PC-9 (cell line): ENCODE data around the gene UBTD2. TPM values are rescaled to one million over a fixed set of nuclear protein-coding genes. Genes with fewer than 3 reads are reported as not detected.
"Not testable (repeated sequence)": the region's sequence is repeated elsewhere in the genome, so short reads cannot be mapped to it uniquely, and the experiment has no call there.

ENCODE experiments used
- BruUV-seq: library from RNA; stranded (reverse); fragments of 400-500 nt; replicated peaks from 2 replicates; lab custom pipeline; 2021; lab: Mats Ljungman, UMichigan
- CTCF ChIA-PET: fragments of 300-600 bp; sonication (Branson Sonifier 250); formaldehyde crosslinking; loops from one replicate; lab custom pipeline; 2022; ENCODE audit warnings: antibody characterized with exemption; lab: Charles Lee
- POLR2A ChIA-PET: fragments of 300-600 bp; sonication (Branson Sonifier 250); formaldehyde crosslinking; loops from one replicate; lab custom pipeline; 2022; ENCODE audit warnings: antibody characterized with exemption; ENCODE audit not compliant: unreplicated experiment; lab: Charles Lee
- DNase-seq, 2 experiments: peaks; one replicate each; pipeline versions ENCODE4 v3.0.0 to v3.0.0-alpha.2; 2015 to 2022; ENCODE audit warnings: mixed read lengths in 1 of 2
- H2AFZ ChIP-seq: fragments of 200-600 bp; sonication (generic); 2 replicates; pipeline ENCODE4 v1.8.1; 2017; ENCODE audit warnings: antibody characterized with exemption
- H3F3A ChIP-seq: fragments of 200-600 bp; sonication (generic); 2 replicates; pipeline ENCODE4 v1.8.1; 2017; ENCODE audit warnings: antibody characterized with exemption, mild to moderate bottlenecking, low read depth; ENCODE audit not compliant: insufficient read depth
- H3K27ac ChIP-seq: fragments of 200-600 bp; sonication (generic); 2 replicates; pipeline ENCODE4 v1.6.1; 2016; ENCODE audit warnings: mixed run types
- H3K27me3 ChIP-seq: fragments of 200-600 bp; sonication (generic); 2 replicates; pipeline ENCODE4 v1.6.1; 2016; ENCODE audit warnings: low read depth, mixed run types; ENCODE audit not compliant: insufficient read depth
- H3K36me3 ChIP-seq: fragments of 200-600 bp; sonication (generic); 2 replicates; pipeline ENCODE4 v1.6.1; 2016; ENCODE audit warnings: low read depth, mixed run types
- H3K4me1 ChIP-seq: fragments of 200-600 bp; sonication (generic); replicated peaks from 2 replicates; pipeline ENCODE4 v1.6.1; 2016; ENCODE audit warnings: mixed run types; ENCODE audit not compliant: insufficient read depth
- H3K4me2 ChIP-seq: fragments of 200-600 bp; sonication (generic); 2 replicates; pipeline ENCODE4 v1.6.1; 2017; ENCODE audit warnings: mixed run types
- H3K4me3 ChIP-seq: fragments of 200-600 bp; sonication (generic); 2 replicates; pipeline ENCODE4 v1.6.1; 2016; ENCODE audit warnings: mixed run types
- H3K79me2 ChIP-seq: fragments of 200-600 bp; sonication (generic); 2 replicates; pipeline ENCODE4 v1.6.1; 2017; ENCODE audit warnings: low read depth, mixed run types
- H3K9me2 ChIP-seq: fragments of 200-600 bp; sonication (generic); 2 replicates; pipeline ENCODE4 v1.8.1; 2017; ENCODE audit warnings: mild to moderate bottlenecking; ENCODE audit not compliant: insufficient read depth
- H3K9me3 ChIP-seq: fragments of 200-600 bp; sonication (generic); 2 replicates; pipeline ENCODE4 v1.8.1; 2016; ENCODE audit warnings: low read depth; ENCODE audit not compliant: insufficient read depth
- H4K20me1 ChIP-seq: fragments of 200-600 bp; sonication (generic); 2 replicates; pipeline ENCODE4 v1.8.1; 2017; ENCODE audit not compliant: insufficient read depth
- EZH2 ChIP-seq: fragments of 200-600 bp; sonication (generic); IDR thresholded peaks from 2 replicates; pipeline ENCODE4 v1.8.0; 2017; ENCODE audit warnings: antibody characterized with exemption, low read depth
- intact Hi-C: fragments of 100-400 bp; cut with micrococcal nuclease; formaldehyde crosslinking; loops from one replicate; pipeline ENCODE4 v1.10.0; 2022; ENCODE audit not compliant: unreplicated experiment
- total RNA-seq: library from RNA; stranded (reverse); gene quantifications from 2 replicates; pipeline ENCODE4 v1.2.3, GENCODE V29; 2021
- TF ChIP-seq, protein P1 (sequence below): fragments of 200-600 bp; sonication (generic); conservative IDR thresholded peaks from 2 replicates; pipeline ENCODE4 v1.6.1; 2017; ENCODE audit warnings: mixed run types, antibody characterized with exemption, mild to moderate bottlenecking, moderate library complexity

UBTD2 gene
- total RNA-seq, 1 experiment from 2014 or later: 21.7 TPM

- intact Hi-C loops: loop anchor here (1.0 kb wide), 3 partner anchors 10 to 381 kb away; no protein-coding TSS in a partner anchor
- Histone ChIP-seq H3K27ac (no peak overlapping the region), H3K4me2 (peak overlapping the region; percentile 18; the same call in 1 of the 2 replicates), H2AFZ (0 out of 2 replicates have a peak overlapping the region, but pooled peaks have one; percentile 3), H3F3A (no peaks in the 10 kb centered on the region), H3K4me1 (0 out of 2 replicates have a peak, but pooled peaks cover 4% of the 10 kb centered on the region), H3K79me2 (no peaks in the 10 kb centered on the region), H4K20me1 (no peaks in the 10 kb centered on the region), H3K36me3 (no peaks in the 10 kb centered on the region), H3K27me3 (no peaks in the 10 kb centered on the region), H3K4me3 (no peak overlapping the region), H3K9me2 (no peaks in the 10 kb centered on the region), H3K9me3 (no peaks in the 10 kb centered on the region)
- no TSS peak for BruUV-seq
- POLR2A ChIA-PET: no interaction called here
- CTCF ChIA-PET: interaction anchor here (0.6 to 1.1 kb wide), 5 partner anchors 10 to 381 kb away, joined by 3 to 17 read pairs (median 5); no protein-coding TSS in a partner anchor
- peak; percentile 51 to 66 for DNase-seq
- TF ChIP-seq, protein P1, sequence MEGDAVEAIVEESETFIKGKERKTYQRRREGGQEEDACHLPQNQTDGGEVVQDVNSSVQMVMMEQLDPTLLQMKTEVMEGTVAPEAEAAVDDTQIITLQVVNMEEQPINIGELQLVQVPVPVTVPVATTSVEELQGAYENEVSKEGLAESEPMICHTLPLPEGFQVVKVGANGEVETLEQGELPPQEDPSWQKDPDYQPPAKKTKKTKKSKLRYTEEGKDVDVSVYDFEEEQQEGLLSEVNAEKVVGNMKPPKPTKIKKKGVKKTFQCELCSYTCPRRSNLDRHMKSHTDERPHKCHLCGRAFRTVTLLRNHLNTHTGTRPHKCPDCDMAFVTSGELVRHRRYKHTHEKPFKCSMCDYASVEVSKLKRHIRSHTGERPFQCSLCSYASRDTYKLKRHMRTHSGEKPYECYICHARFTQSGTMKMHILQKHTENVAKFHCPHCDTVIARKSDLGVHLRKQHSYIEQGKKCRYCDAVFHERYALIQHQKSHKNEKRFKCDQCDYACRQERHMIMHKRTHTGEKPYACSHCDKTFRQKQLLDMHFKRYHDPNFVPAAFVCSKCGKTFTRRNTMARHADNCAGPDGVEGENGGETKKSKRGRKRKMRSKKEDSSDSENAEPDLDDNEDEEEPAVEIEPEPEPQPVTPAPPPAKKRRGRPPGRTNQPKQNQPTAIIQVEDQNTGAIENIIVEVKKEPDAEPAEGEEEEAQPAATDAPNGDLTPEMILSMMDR: peak; percentile 89
- no peak for TF ChIP-seq EZH2
These were observed 9.6 kb upstream of the UBTD2 start for GRCh38 chr5:172293054-172293744.

GRCh38 chr5:172291837-172292236 lies 8.3 kb upstream of the UBTD2 start:
- POLR2A ChIA-PET: interaction anchor here (0.6 kb wide), 1 partner anchor 161 kb away, joined by 3 read pairs; no protein-coding TSS in a partner anchor
- H3K27me3 ChIP-seq, H3K4me2 ChIP-seq, H3F3A ChIP-seq, intact Hi-C loops, BruUV-seq, DNase-seq, H3K9me2 ChIP-seq, H2AFZ ChIP-seq, H3K36me3 ChIP-seq, H3K4me3 ChIP-seq, H4K20me1 ChIP-seq, H3K9me3 ChIP-seq, H3K79me2 ChIP-seq, H3K27ac ChIP-seq, H3K4me1 ChIP-seq: not testable (repeated sequence)
- CTCF ChIA-PET: interaction anchor here (0.6 to 1.0 kb wide), 2 partner anchors 181 to 384 kb away, joined by 3 to 4 read pairs; no protein-coding TSS in a partner anchor

GRCh38 chr5:172288465-172288864 lies 4.9 kb upstream of the UBTD2 start:
- TF ChIP-seq EZH2: no peak
- TF ChIP-seq, protein P1: no peak
- Histone ChIP-seq H3K4me1 (peaks cover 12% of the 10 kb centered on the region; the same call in 1 of the 2 replicates), H3K79me2 (no peaks in the 10 kb centered on the region), H3K9me2 (no peaks in the 10 kb centered on the region), H3K9me3 (no peaks in the 10 kb centered on the region), H3K27ac (no peak overlapping the region), H3F3A (peaks cover 13% of the 10 kb centered on the region; the same call in 1 of the 2 replicates), H2AFZ (no peak overlapping the region), H3K4me3 (no peak overlapping the region), H3K36me3 (no peaks in the 10 kb centered on the region), H3K27me3 (no peaks in the 10 kb centered on the region), H4K20me1 (no peaks in the 10 kb centered on the region), H3K4me2 (no peak overlapping the region)
- POLR2A ChIA-PET: no interaction called here
- no TSS peak for BruUV-seq
- CTCF ChIA-PET: no interaction called here
- DNase-seq: no peak
- intact Hi-C loops: loop anchor here (10.0 kb wide), 1 partner anchor 874 kb away; the partner anchor contains the start of gene FGF18

- intact Hi-C loops: loop anchor here (10.0 kb wide), 1 partner anchor 872 kb away; the partner anchor contains the start of gene FGF18
- H3K79me2 ChIP-seq: peaks cover 13% of the 10 kb centered on the region
- POLR2A ChIA-PET, H3K27me3 ChIP-seq, DNase-seq, H3K9me2 ChIP-seq, H4K20me1 ChIP-seq, H3K4me1 ChIP-seq, H3K4me3 ChIP-seq, H3K27ac ChIP-seq, H3K36me3 ChIP-seq, BruUV-seq, CTCF ChIA-PET, H2AFZ ChIP-seq, H3K4me2 ChIP-seq, H3K9me3 ChIP-seq: not testable (repeated sequence)
- peaks cover 23% of the 10 kb centered on the region; the same call in 1 of the 2 replicates for H3F3A ChIP-seq
These were observed 3.6 kb upstream of the UBTD2 start for GRCh38 chr5:172287140-172287539.
